HG03469 (cell line): ENCODE results near the gene RPS18.
"Not testable (repeated sequence)": the region's sequence is repeated elsewhere in the genome, so short reads cannot be mapped to it uniquely, and the experiment has no call there.

ENCODE experiments used
- ATAC-seq: cut with Tn5 transposase; IDR thresholded peaks from one replicate; pipeline ENCODE4 v1.9.1; 2021; ENCODE audit warnings: mild to moderate bottlenecking, moderate library complexity, moderate number of reproducible peaks; ENCODE audit not compliant: unreplicated experiment

RPS18 gene

GRCh38 chr6:33272275-33273128 lies 627 bp downstream of the RPS18 start:
- no peak for ATAC-seq

- no peak for ATAC-seq
These were observed 1.5 kb downstream of the RPS18 start for GRCh38 chr6:33273129-33273923.

GRCh38 chr6:33273924-33274902 lies 2.3 kb downstream of the RPS18 start:
- no peak for ATAC-seq

- not testable (repeated sequence) for ATAC-seq
These were observed 4.1 kb downstream of the RPS18 start for GRCh38 chr6:33275795-33276580.

- ATAC-seq, result no peak
These were observed 4.6 kb downstream of the RPS18 start for GRCh38 chr6:33276581-33276863.

- no peak for ATAC-seq
These were observed 5.2 kb downstream of the RPS18 start, which contains the start of gene B3GALT4 for GRCh38 chr6:33276864-33277662. Gene B3GALT4, plus strand, starts transcription at chr6:33277123. Its CDS starts 297 bp downstream, at chr6:33277420.

GRCh38 chr6:33277663-33278391 lies 6.0 kb downstream of the RPS18 start:
- no peak for ATAC-seq

- no peak for ATAC-seq
These were observed 6.5 kb downstream of the RPS18 start for GRCh38 chr6:33278392-33278741.

GRCh38 chr6:33278810-33279209 lies 6.9 kb downstream of the RPS18 start:
- no peak for ATAC-seq

- no peak for ATAC-seq
These were observed 7.4 kb downstream of the RPS18 start for GRCh38 chr6:33279257-33279695.

GRCh38 chr6:33279971-33280511 lies 8.2 kb downstream of the RPS18 start:
- no peak for ATAC-seq

- no peak for ATAC-seq
These were observed 8.7 kb downstream of the RPS18 start for GRCh38 chr6:33280539-33280938.

GRCh38 chr6:33285214-33285613 lies 13.3 kb downstream of the RPS18 start:
- ATAC-seq, result not testable (repeated sequence)

GRCh38 chr6:33286946-33287914 lies 15.4 kb downstream of the RPS18 start:
- no peak for ATAC-seq

- no peak for ATAC-seq
These were observed 16.5 kb downstream of the RPS18 start for GRCh38 chr6:33288141-33288920.
